Endothelial cell of hepatic sinusoid (primary cell): ENCODE data around the gene FAAP20.

Experiments used
- in situ Hi-C: cut with HindIII; loops from 2 replicates; pipeline ENCODE4 v1.10.0; 2017; ENCODE audit warnings: low sequenced_read_pairs

FAAP20 gene

GRCh38 chr1:2230781-2231531 lies 36.4 kb upstream of the FAAP20 start:
- in situ Hi-C loops: no loop called here

- in situ Hi-C loops: no loop called here
Observed at GRCh38 chr1:2229911-2230731, 35.5 kb upstream of the FAAP20 start.

GRCh38 chr1:2229037-2229864 lies 34.7 kb upstream of the FAAP20 start:
- in situ Hi-C loops: no loop called here

- in situ Hi-C loops: no loop called here
Observed at GRCh38 chr1:2228694-2229036, 34.1 kb upstream of the FAAP20 start.

GRCh38 chr1:2228157-2228594 lies 33.6 kb upstream of the FAAP20 start, which contains the start of gene SKI:
Gene SKI (plus strand): TSS chr1:2228319. CDS start chr1:2228767, 448 bp downstream.
- in situ Hi-C loops: no loop called here

GRCh38 chr1:2227346-2228156 lies 33.0 kb upstream of the FAAP20 start:
- in situ Hi-C loops: no loop called here

- in situ Hi-C loops: no loop called here
Observed at GRCh38 chr1:2226525-2227345, 32.2 kb upstream of the FAAP20 start.

- in situ Hi-C loops: loop anchor here (5.0 kb wide), 1 partner anchor 77 kb away; no protein-coding TSS in a partner anchor
Observed at GRCh38 chr1:2224631-2225428, 30.3 kb upstream of the FAAP20 start.

GRCh38 chr1:2224170-2224584 lies 29.6 kb upstream of the FAAP20 start:
- in situ Hi-C loops: loop anchor here (5.0 kb wide), 1 partner anchor 78 kb away; no protein-coding TSS in a partner anchor

GRCh38 chr1:2221271-2221670 lies 26.7 kb upstream of the FAAP20 start:
- in situ Hi-C loops: loop anchor here (5.0 kb wide), 1 partner anchor 81 kb away; no protein-coding TSS in a partner anchor

- in situ Hi-C loops: no loop called here
Observed at GRCh38 chr1:2216767-2217058, 22.1 kb upstream of the FAAP20 start.

GRCh38 chr1:2215909-2216766 lies 21.6 kb upstream of the FAAP20 start:
- in situ Hi-C loops: no loop called here

GRCh38 chr1:2215329-2215728 lies 20.8 kb upstream of the FAAP20 start:
- in situ Hi-C loops: no loop called here

GRCh38 chr1:2214541-2215241 lies 20.1 kb upstream of the FAAP20 start:
- in situ Hi-C loops: no loop called here

GRCh38 chr1:2213576-2214505 lies 19.3 kb upstream of the FAAP20 start:
- in situ Hi-C loops: no loop called here
